Fibroblast of skin of right biceps (primary cell): ENCODE data around the gene CDC123.
A peak's percentile ranks its signal among the peaks of the same experiment; 100 is the strongest.
"Not testable (repeated sequence)": the region's sequence is repeated elsewhere in the genome, so short reads cannot be mapped to it uniquely, and the experiment has no call there.

ENCODE experiments used
- DNase-seq: peaks from one replicate; pipeline ENCODE4 v3.0.0-alpha.2; 2013

Gene CDC123

GRCh38 chr10:12193193-12193592 lies 2.8 kb upstream of the CDC123 start:
- DNase-seq, result peak; percentile 37

- DNase-seq, result peak; percentile 56
Observed at GRCh38 chr10:12194752-12195271, 1.2 kb upstream of the CDC123 start.

- no peak for DNase-seq
Observed at GRCh38 chr10:12195281-12195602, 746 bp upstream of the CDC123 start.

- DNase-seq, result no peak
Observed at GRCh38 chr10:12196531-12197211, 683 bp downstream of the CDC123 start.

GRCh38 chr10:12198156-12198555 lies 2.2 kb downstream of the CDC123 start:
- no peak for DNase-seq

- DNase-seq, result no peak
Observed at GRCh38 chr10:12200850-12201249, 4.9 kb downstream of the CDC123 start.

GRCh38 chr10:12201543-12201942 lies 5.6 kb downstream of the CDC123 start:
- DNase-seq, result no peak

- no peak for DNase-seq
Observed at GRCh38 chr10:12202226-12202625, 6.2 kb downstream of the CDC123 start.

GRCh38 chr10:12205082-12205481 lies 9.1 kb downstream of the CDC123 start:
- no peak for DNase-seq

- DNase-seq, result no peak
Observed at GRCh38 chr10:12207114-12207513, 11.1 kb downstream of the CDC123 start.

- no peak for DNase-seq
Observed at GRCh38 chr10:12208460-12208859, 12.5 kb downstream of the CDC123 start.

GRCh38 chr10:12212454-12212853 lies 16.5 kb downstream of the CDC123 start:
- DNase-seq, result no peak

- DNase-seq, result no peak
Observed at GRCh38 chr10:12213621-12214020, 17.6 kb downstream of the CDC123 start.

- no peak for DNase-seq
Observed at GRCh38 chr10:12214093-12214492, 18.1 kb downstream of the CDC123 start.

- DNase-seq, result peak; percentile 66
Observed at GRCh38 chr10:12214763-12215218, 18.8 kb downstream of the CDC123 start.

GRCh38 chr10:12218991-12219390 lies 23.0 kb downstream of the CDC123 start:
- DNase-seq, result no peak

- DNase-seq, result peak; percentile 31
Observed at GRCh38 chr10:12221323-12222298, 25.6 kb downstream of the CDC123 start.

GRCh38 chr10:12225444-12225843 lies 29.5 kb downstream of the CDC123 start:
- no peak for DNase-seq

GRCh38 chr10:12226438-12226837 lies 30.4 kb downstream of the CDC123 start:
- not testable (repeated sequence) for DNase-seq

- no peak for DNase-seq
Observed at GRCh38 chr10:12228851-12229250, 32.9 kb downstream of the CDC123 start.

GRCh38 chr10:12234687-12235086 lies 38.7 kb downstream of the CDC123 start:
- not testable (repeated sequence) for DNase-seq

GRCh38 chr10:12235116-12235694 lies 39.2 kb downstream of the CDC123 start:
- no peak for DNase-seq

GRCh38 chr10:12235796-12236195 lies 39.8 kb downstream of the CDC123 start:
- no peak for DNase-seq
